Heart left ventricle (tissue), 16 donors: ENCODE measurements around the gene FCN2. TPM values are rescaled to one million over a fixed set of nuclear protein-coding genes. Genes with fewer than 3 reads are reported as not detected.

ENCODE experiments used
- ATAC-seq, 4 donors: fragments of 200-7000 bp; cut with Tn5 transposase; one replicate each; pipeline ENCODE4 v1.9.1; 2020 to 2022; ENCODE audit warnings: moderate library complexity in 4 of 4, mild to moderate bottlenecking in 3 of 4, moderate number of reproducible peaks in 1 of 4
- DNase-seq, 5 donors: peaks; one replicate each; pipeline ENCODE4 v3.0.0-alpha.2; 2020
- H3K27ac ChIP-seq, 12 donors: fragments of 200-600 bp; sonication (generic) in 4 of 12; one replicate each; pipeline versions ENCODE4 v1.5.0 to v1.8.0; 2016 to 2022; ENCODE audit warnings: mild to moderate bottlenecking in 2 of 12
- H3K27me3 ChIP-seq, 9 donors: fragments of 200-600 bp; sonication (generic) in 2 of 9; one replicate each; pipeline versions ENCODE4 v1.5.1 to v1.8.0; 2016 to 2022; ENCODE audit warnings: mild to moderate bottlenecking in 3 of 9
- H3K36me3 ChIP-seq, 9 donors: fragments of 200-600 bp; sonication (generic) in 2 of 9; one replicate each; pipeline versions ENCODE4 v1.5.0 to v1.8.0; 2018 to 2022; ENCODE audit warnings: mild to moderate bottlenecking in 2 of 9
- H3K4me1 ChIP-seq, 12 donors: fragments of 200-600 bp; sonication (generic) in 4 of 12; one replicate each; pipeline versions ENCODE4 v1.5.0 to v1.8.0; 2016 to 2022; ENCODE audit warnings: mild to moderate bottlenecking in 3 of 12
- H3K4me3 ChIP-seq, 12 donors: fragments of 200-600 bp; sonication (generic) in 4 of 12; one replicate each; pipeline versions ENCODE4 v1.5.0 to v1.8.0; 2017 to 2022; ENCODE audit warnings: mild to moderate bottlenecking in 9 of 12, moderate library complexity in 4 of 12
- H3K9me3 ChIP-seq, 12 donors: fragments of 200-600 bp; sonication (generic) in 4 of 12; one replicate each; pipeline versions ENCODE4 v1.5.0 to v1.8.0; 2016 to 2022; ENCODE audit warnings: mild to moderate bottlenecking in 1 of 12
- POLR2A ChIP-seq, 2 donors: fragments of 450-650 bp; IDR thresholded peaks; one replicate each; pipeline ENCODE4 v1.6.1; 2017; ENCODE audit warnings: antibody characterized with exemption in 2 of 2, mild to moderate bottlenecking in 2 of 2, moderate library complexity in 2 of 2
- WGBS, 4 donors: extraction: QIAGEN DNeasy Blood & Tissue Kit in 2 of 4; methylation state at CpG; one replicate each; pipeline versions ENCODE4 v1.1.5 to v1.1.7; 2013 to 2018; 5-methylcytosine and 5-hydroxymethylcytosine counted together
- intact Hi-C, 10 donors: fragments of 100-400 bp; cut with DNase I; formaldehyde crosslinking; loops; one replicate each; pipeline versions ENCODE4 v1.11.1 to v1.14.2; 2022
- polyA plus RNA-seq, 2 donors: library from polyadenylated mRNA; stranded (reverse); fragments of 200-250 nt; gene quantifications; one replicate each; pipeline ENCODE4 v1.2.3, GENCODE V29; 2013
- total RNA-seq, 9 donors: library from RNA; depleted of rRNA in 2 of 9; stranded (reverse); fragments of >200 nt in 2 of 9; fragmentation: NEBNext Ultra II Directional in 3 of 9; extraction: Animal tissue kit (Norgen Biotek cat#: 25700) in 3 of 9; gene quantifications; one replicate each; pipeline versions ENCODE4 v1.1.0 to v1.2.4, GENCODE V29; 2016 to 2023
- TF ChIP-seq, protein P1 (sequence below), 12 donors: fragments of 200-600 bp; sonication (generic) in 4 of 12; IDR thresholded peaks; one replicate each; pipeline versions ENCODE4 v1.5.0 to v1.8.0; 2018 to 2022; ENCODE audit warnings: antibody characterized with exemption in 12 of 12, mild to moderate bottlenecking in 5 of 12
- donor health status: ischemic (EF 13 %, LVEDD 7.1; RV severe dilation, severe dysfunction).
- donor health status: healthy with polysubstance abuse.
- donor health status: DM: no; HTN: yes; CAD: no.
- donor health status: DM: no; HTN: no; CAD: no.
- donor health status: ischemic (EF 25% LVEDD 6.9; RV normal size, moderate dysfunction).
- donor health status: ischemic (EF 25% LVEDD 5.7; RV mildly dilated, moderate dysfunction).
- donor health status: healthy.
- donor health status: DM: yes; HTN: yes; CAD: no.
- donor health status: ischemic (EF 35%, LVEDD 5.7; RV mildly dilated, moderate dysfunction).
- donor health status: nonischemic (EF 11% LVEDD 7.7; RV severe dilation, severe dysfunction).
- donor health status: DM: yes; HTN: yes; CAD: no.
- donor health status: PGD.
- donor health status: ischemic (EF 29% LVEDD 5.4; RV normal size, mild dysfunction).
- donor health status: nonischemic (EF 23%, LVEDD 6.1; RV moderate dilation, normal function).

Gene FCN2
- total and polyA plus RNA-seq, 11 donors: 0.19 to 0.67 (median 0.26) TPM; not detected in 6

DNA sequence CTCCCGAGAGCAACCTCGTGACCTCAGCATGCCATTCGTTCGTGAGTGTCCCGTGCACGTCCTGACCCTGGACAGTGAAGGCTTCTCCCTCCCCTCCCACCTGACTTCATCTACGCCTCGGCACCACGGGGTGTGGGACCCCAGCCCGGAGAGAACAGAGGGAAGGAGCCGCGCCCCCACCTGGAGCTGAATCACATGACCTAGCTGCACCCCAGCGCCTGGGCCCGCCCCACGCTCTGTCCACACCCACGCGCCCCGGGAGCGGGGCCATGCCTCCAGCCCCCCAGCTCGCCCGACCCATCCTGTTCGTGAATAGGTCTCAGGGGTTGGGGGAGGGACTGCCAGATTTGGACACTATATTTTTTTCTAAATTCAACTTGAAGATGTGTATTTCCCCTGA, 38.3 kb upstream of the FCN2 start:
- Histone ChIP-seq H3K27ac (no peak overlapping the region), H3K9me3 (no peaks in the 10 kb centered on the region), H3K4me1 (no peaks in the 10 kb centered on the region), H3K36me3 (peaks cover 0 to 50% (median 5%) of the 10 kb centered on the region in 9 donors), H3K27me3 (no peaks in the 10 kb centered on the region), H3K4me3 (no peak overlapping the region)
- TF ChIP-seq, protein P1, sequence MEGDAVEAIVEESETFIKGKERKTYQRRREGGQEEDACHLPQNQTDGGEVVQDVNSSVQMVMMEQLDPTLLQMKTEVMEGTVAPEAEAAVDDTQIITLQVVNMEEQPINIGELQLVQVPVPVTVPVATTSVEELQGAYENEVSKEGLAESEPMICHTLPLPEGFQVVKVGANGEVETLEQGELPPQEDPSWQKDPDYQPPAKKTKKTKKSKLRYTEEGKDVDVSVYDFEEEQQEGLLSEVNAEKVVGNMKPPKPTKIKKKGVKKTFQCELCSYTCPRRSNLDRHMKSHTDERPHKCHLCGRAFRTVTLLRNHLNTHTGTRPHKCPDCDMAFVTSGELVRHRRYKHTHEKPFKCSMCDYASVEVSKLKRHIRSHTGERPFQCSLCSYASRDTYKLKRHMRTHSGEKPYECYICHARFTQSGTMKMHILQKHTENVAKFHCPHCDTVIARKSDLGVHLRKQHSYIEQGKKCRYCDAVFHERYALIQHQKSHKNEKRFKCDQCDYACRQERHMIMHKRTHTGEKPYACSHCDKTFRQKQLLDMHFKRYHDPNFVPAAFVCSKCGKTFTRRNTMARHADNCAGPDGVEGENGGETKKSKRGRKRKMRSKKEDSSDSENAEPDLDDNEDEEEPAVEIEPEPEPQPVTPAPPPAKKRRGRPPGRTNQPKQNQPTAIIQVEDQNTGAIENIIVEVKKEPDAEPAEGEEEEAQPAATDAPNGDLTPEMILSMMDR (IDR thresholded peaks at IDR 0.05): no peak
- TF ChIP-seq POLR2A (IDR thresholded peaks at IDR 0.05): no peak
- intact Hi-C loops: no loop called here
- DNase-seq: no peak
- WGBS, 4 donors: 91 to 93% (median 92%) methylated on average over 20 to 22 of the region's 22 CpGs
- peak in 1 of 4 donors; percentile 19 for ATAC-seq

DNA sequence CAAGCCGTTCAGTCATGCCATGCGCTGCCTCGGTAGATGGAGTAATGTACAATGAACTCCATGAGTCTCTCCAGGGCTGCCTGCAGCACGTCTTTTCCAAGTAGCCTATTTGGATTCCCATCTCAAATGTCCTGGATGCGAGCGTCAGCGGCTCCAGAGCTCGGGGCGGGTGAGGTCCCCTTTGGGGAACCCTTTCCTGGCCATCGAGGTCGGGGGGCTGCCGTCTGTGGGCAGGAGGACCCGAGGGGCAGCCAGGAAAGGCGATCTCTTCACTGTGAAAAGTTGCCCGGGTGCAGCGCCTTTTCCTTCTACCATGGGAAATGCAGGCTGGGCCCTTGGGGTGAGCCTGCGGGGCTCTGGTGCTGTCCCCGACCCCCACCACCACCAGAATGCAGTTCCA, 36.9 kb upstream of the FCN2 start:
- Histone ChIP-seq H3K4me1 (no peaks in the 10 kb centered on the region), H3K27me3 (no peaks in the 10 kb centered on the region), H3K27ac (no peak overlapping the region), H3K9me3 (no peaks in the 10 kb centered on the region), H3K36me3 (peaks cover 0 to 36% (median 0%) of the 10 kb centered on the region in 9 donors), H3K4me3 (no peak overlapping the region)
- whole genome bisulfite sequencing, 4 donors: 88 to 95% (median 92%) methylated on average over 13 to 18 of the region's 18 CpGs
- DNase-seq (no peak), ATAC-seq (no peak)
- intact Hi-C loops: no loop called here
- TF ChIP-seq, protein P1 (IDR thresholded peaks at IDR 0.05): no peak
- TF ChIP-seq POLR2A (IDR thresholded peaks at IDR 0.05): no peak

DNA sequence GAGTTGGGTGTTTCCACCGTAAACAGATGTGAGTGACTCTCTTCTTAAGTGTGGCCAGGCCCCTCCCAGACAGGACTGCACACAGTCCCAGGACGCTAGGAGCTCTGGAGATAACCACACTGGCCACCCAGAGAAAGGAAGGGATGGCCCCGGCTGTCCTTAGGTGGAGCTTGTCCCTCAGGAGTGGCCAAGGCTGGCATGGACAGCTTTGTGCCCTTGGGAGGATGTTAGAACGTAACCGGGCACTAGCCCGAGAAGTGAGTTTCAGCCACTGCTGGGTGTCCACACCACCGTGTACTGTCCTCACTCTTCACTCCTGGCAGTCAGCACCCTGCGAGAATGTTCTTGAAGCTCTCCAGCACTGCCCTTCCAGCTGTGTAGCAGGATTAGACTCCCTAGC, 35.8 kb upstream of the FCN2 start:
- no peaks in the 10 kb centered on the region for H3K9me3 ChIP-seq
- DNase-seq (no peak), ATAC-seq (peak in 1 of 4 donors; percentile 13)
- intact Hi-C loops: no loop called here
- H3K4me3 ChIP-seq: no peak overlapping the region
- H3K36me3 ChIP-seq: peaks cover 0 to 30% (median 0%) of the 10 kb centered on the region in 9 donors
- TF ChIP-seq POLR2A (IDR thresholded peaks at IDR 0.05): no peak
- TF ChIP-seq, protein P1 (IDR thresholded peaks at IDR 0.05): no peak
- no peaks in the 10 kb centered on the region for H3K4me1 ChIP-seq
- H3K27me3 ChIP-seq: no peaks in the 10 kb centered on the region
- H3K27ac ChIP-seq: no peak overlapping the region
- WGBS, 4 donors: 74 to 83% (median 79%) methylated on average over 6 to 8 of the region's 8 CpGs

DNA sequence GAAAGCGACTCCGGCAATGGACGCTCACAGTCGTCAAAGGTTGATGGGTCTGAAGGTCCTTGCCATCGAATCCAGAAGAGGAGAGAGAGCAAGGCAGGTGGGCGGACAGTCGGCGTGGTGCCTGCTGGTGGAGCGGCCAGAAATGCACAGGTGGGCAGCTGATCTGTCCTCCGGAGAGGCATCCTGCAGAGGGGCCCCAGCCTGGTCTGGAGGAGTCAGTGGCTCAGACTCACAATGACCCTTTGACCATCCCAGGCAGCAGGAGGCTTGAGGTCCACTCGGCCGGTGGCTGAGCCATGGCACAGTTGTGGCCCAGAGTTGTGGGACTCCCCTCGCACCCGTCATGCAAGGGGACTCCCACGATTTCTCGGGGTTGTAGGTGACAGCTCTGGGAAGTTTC, 34.4 kb upstream of the FCN2 start:
- intact Hi-C loops: no loop called here
- no peak overlapping the region for H3K4me3 ChIP-seq
- H3K27me3 ChIP-seq: no peaks in the 10 kb centered on the region
- no peak for ATAC-seq
- H3K9me3 ChIP-seq: no peaks in the 10 kb centered on the region
- no peak overlapping the region for H3K27ac ChIP-seq
- TF ChIP-seq POLR2A (IDR thresholded peaks at IDR 0.05): no peak
- TF ChIP-seq, protein P1 (IDR thresholded peaks at IDR 0.05): no peak
- no peak for DNase-seq
- H3K4me1 ChIP-seq: no peaks in the 10 kb centered on the region
- 82 to 92% (median 91%) methylated on average over 14 to 16 of the region's 16 CpGs for WGBS, 4 donors
- peaks cover 0 to 27% (median 0%) of the 10 kb centered on the region in 9 donors for H3K36me3 ChIP-seq
